Adrenal gland (tissue), 12 donors: Measurements from ENCODE around the gene PIK3C2G. TPM values are rescaled to one million over a fixed set of nuclear protein-coding genes. Genes with fewer than 3 reads are reported as not detected.

Experiments
- DNase-seq, 7 donors: peaks; one replicate each; pipeline ENCODE4 v3.0.0-alpha.2; 2019 to 2020
- H3K27ac ChIP-seq, 5 donors: fragments of 200-600 bp; sonication (generic) in 4 of 5; 1 replicate in 3 of 5; 2 replicates in 2 of 5; pipeline versions ENCODE4 v1.5.1 to v1.8.0; 2016 to 2020; ENCODE audit warnings: mild to moderate bottlenecking in 1 of 5
- H3K27me3 ChIP-seq: fragments of 200-600 bp; 2 replicates; pipeline ENCODE4 v1.8.0; 2021
- H3K36me3 ChIP-seq, 2 donors: fragments of 200-600 bp; replicated peaks in 1 of 2; 1 replicate in 1 of 2; 2 replicates in 1 of 2; pipeline versions ENCODE4 v1.5.1 to v1.8.0; 2018 to 2022
- H3K4me1 ChIP-seq, 2 donors: fragments of 200-600 bp; replicated peaks in 1 of 2; 1 replicate in 1 of 2; 2 replicates in 1 of 2; pipeline versions ENCODE4 v1.5.1 to v1.8.0; 2018 to 2021
- H3K4me3 ChIP-seq, 4 donors: fragments of 200-600 bp; sonication (generic) in 3 of 4; one replicate each; pipeline ENCODE4 v1.5.1; 2016 to 2018
- H3K9me3 ChIP-seq, 3 donors: fragments of 200-600 bp; sonication (generic) in 1 of 3; replicated peaks in 1 of 3; 1 replicate in 2 of 3; 2 replicates in 1 of 3; pipeline versions ENCODE4 v1.5.1 to v1.8.0; 2016 to 2021
- POLR2A ChIP-seq, 2 donors: fragments of 450-650 bp; IDR thresholded peaks; one replicate each; pipeline ENCODE4 v1.6.1; 2017; ENCODE audit warnings: antibody characterized with exemption in 2 of 2, mild to moderate bottlenecking in 2 of 2, moderate library complexity in 1 of 2
- WGBS, 4 donors: extraction: QIAGEN DNeasy Blood & Tissue Kit in 2 of 4; methylation state at CpG; one replicate each; pipeline versions ENCODE4 v1.1.5 to v1.1.7; 2013 to 2017; 5-methylcytosine and 5-hydroxymethylcytosine counted together
- intact Hi-C, 2 donors: fragments of 100-400 bp; cut with DNase I; formaldehyde crosslinking; loops; one replicate each; pipeline versions ENCODE4 v1.14.1 to v1.15.0; 2022 to 2023
- polyA plus RNA-seq, 3 donors: library from polyadenylated mRNA; stranded (reverse); fragments of 200-250 nt in 2 of 3; fragments of 350-450 nt in 1 of 3; fragmentation: Illumina TruSeq in 1 of 3; extraction: RNeasy Lipid Tissue Mini Kit (QIAGEN cat#74804) in 1 of 3; gene quantifications; one replicate each; pipeline ENCODE4 v1.2.3, GENCODE V29; 2013 to 2014
- total RNA-seq, 9 donors: library from RNA; depleted of rRNA in 4 of 9; stranded (reverse); fragments of >200 nt in 4 of 9; fragments of 120-200 nt in 1 of 9; fragmentation: NEBNext Ultra II Directional in 1 of 9; extraction: Animal tissue kit (Norgen Biotek cat#: 25700) in 1 of 9; gene quantifications; one replicate each; pipeline versions ENCODE4 v1.1.0 to v1.2.4, GENCODE V29; 2013 to 2023
- TF ChIP-seq, protein P1 (sequence below), 6 experiments: fragments of 450-650 bp in 4 of 6; fragments of 200-600 bp in 2 of 6; sonication (generic) in 1 of 6; IDR thresholded peaks; 1 replicate in 5 of 6; 2 replicates in 1 of 6; pipeline versions ENCODE4 v1.5.1 to v1.8.0; 2016 to 2021; ENCODE audit warnings: antibody characterized with exemption in 6 of 6, mild to moderate bottlenecking in 2 of 6, moderate library complexity in 1 of 6
- donor health status: healthy with polysubstance abuse.
- donor health status: Bipolar disorder and iron deficiency.
- donor health status: DM: yes; HTN: yes; CAD: no.
- donor health status: DM: no; HTN: no; CAD: no.
- donor health status: DM: no; HTN: no; CAD: no.
- donor health status: DM: yes; HTN: yes; CAD: no.

Gene PIK3C2G
- total and polyA plus RNA-seq, 12 donors, result 0.11 to 1.3 (median 0.54) TPM

- H3K9me3 ChIP-seq, result no peaks in the 10 kb centered on the region
- TF ChIP-seq POLR2A (IDR thresholded peaks at IDR 0.05), result no peak
- TF ChIP-seq, protein P1, sequence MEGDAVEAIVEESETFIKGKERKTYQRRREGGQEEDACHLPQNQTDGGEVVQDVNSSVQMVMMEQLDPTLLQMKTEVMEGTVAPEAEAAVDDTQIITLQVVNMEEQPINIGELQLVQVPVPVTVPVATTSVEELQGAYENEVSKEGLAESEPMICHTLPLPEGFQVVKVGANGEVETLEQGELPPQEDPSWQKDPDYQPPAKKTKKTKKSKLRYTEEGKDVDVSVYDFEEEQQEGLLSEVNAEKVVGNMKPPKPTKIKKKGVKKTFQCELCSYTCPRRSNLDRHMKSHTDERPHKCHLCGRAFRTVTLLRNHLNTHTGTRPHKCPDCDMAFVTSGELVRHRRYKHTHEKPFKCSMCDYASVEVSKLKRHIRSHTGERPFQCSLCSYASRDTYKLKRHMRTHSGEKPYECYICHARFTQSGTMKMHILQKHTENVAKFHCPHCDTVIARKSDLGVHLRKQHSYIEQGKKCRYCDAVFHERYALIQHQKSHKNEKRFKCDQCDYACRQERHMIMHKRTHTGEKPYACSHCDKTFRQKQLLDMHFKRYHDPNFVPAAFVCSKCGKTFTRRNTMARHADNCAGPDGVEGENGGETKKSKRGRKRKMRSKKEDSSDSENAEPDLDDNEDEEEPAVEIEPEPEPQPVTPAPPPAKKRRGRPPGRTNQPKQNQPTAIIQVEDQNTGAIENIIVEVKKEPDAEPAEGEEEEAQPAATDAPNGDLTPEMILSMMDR (IDR thresholded peaks at IDR 0.05), result no peak
- no peaks in the 10 kb centered on the region for H3K27me3 ChIP-seq
- no peaks in the 10 kb centered on the region for H3K36me3 ChIP-seq
- H3K4me1 ChIP-seq, result no peaks in the 10 kb centered on the region
- WGBS, 4 donors, result 57 to 67% (median 64%) methylated on average over 2 of the region's 2 CpGs
- no peak for DNase-seq
- H3K4me3 ChIP-seq, result no peak overlapping the region
- H3K27ac ChIP-seq, result no peak overlapping the region
- intact Hi-C loops, result no loop called here
These were observed 319.4 kb downstream of the PIK3C2G start for GRCh38 chr12:18580706-18581105.

GRCh38 chr12:18581232-18581962 is 320.1 kb downstream of the PIK3C2G start:
- DNase-seq, result no peak
- no peaks in the 10 kb centered on the region for H3K27me3 ChIP-seq
- H3K36me3 ChIP-seq, result no peaks in the 10 kb centered on the region
- H3K27ac ChIP-seq, result no peak overlapping the region
- intact Hi-C loops, result no loop called here
- TF ChIP-seq, protein P1 (IDR thresholded peaks at IDR 0.05), result no peak
- TF ChIP-seq POLR2A (IDR thresholded peaks at IDR 0.05), result no peak
- WGBS, 4 donors, result 55 to 70% (median 67%) methylated on average over 2 of the region's 2 CpGs
- H3K4me3 ChIP-seq, result no peak overlapping the region
- no peaks in the 10 kb centered on the region for H3K4me1 ChIP-seq
- H3K9me3 ChIP-seq, result no peaks in the 10 kb centered on the region

DNA sequence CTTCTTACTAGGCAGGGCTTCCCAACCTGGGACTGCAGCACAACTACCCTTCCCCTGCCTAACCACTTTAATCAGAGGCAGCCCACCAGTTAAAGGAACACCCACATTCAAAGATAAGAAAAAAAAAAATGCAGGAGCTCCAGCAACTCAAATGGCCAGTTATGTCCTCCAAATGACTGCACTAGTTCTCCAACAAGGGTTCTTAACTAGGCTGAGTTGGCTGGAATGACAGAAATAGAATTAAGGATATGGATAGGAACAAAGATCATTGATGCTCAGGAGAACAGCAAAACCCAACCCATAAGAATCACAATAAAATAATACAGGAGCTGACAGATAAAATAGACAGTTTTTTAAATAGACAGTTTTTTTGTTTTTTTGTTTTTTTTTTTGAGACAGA is 322.3 kb downstream of the PIK3C2G start:
- intact Hi-C loops, result no loop called here
- H3K4me1 ChIP-seq, result no peaks in the 10 kb centered on the region
- no peak for DNase-seq

DNA sequence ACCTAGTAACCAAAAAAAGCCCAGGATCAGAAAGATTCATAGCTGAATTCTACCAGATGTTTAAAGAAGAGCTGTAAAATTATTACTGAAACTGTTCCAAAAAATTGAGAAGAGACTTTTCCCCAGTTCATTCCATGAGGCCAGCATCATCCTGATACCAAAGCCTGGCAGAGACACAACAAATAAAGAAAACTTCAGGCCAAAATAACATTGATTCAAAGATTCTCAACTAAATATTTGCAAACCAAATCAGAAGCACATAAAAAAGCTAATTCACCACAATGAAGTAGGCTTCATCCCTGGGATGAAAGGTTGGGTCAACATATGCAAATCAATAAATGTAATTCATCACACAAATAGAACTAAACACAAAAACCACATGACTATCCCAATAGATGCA is 325.3 kb downstream of the PIK3C2G start:
- Histone ChIP-seq H3K27ac (no peak overlapping the region), H3K4me3 (no peak overlapping the region), H3K4me1 (no peaks in the 10 kb centered on the region), H3K9me3 (no peaks in the 10 kb centered on the region), H3K36me3 (no peaks in the 10 kb centered on the region), H3K27me3 (no peaks in the 10 kb centered on the region)
- intact Hi-C loops, result no loop called here
- TF ChIP-seq, protein P1 (IDR thresholded peaks at IDR 0.05), result no peak
- no peak for TF ChIP-seq POLR2A (IDR thresholded peaks at IDR 0.05)
- DNase-seq, result no peak

More for the DNA sequence above, 322.3 kb downstream of the PIK3C2G start:
- Histone ChIP-seq H3K4me3 (no peak overlapping the region), H3K27me3 (no peaks in the 10 kb centered on the region), H3K9me3 (no peaks in the 10 kb centered on the region), H3K36me3 (no peaks in the 10 kb centered on the region), H3K27ac (no peak overlapping the region)
- TF ChIP-seq POLR2A (IDR thresholded peaks at IDR 0.05), result no peak
- TF ChIP-seq, protein P1 (IDR thresholded peaks at IDR 0.05), result no peak
